H1 (cell line): ENCODE measurements around the gene OR52E8. TPM values are rescaled to one million over a fixed set of nuclear protein-coding genes. Genes with fewer than 3 reads are reported as not detected.

ENCODE experiments used
- BRCA1 ChIP-seq: IDR thresholded peaks from 2 replicates; pipeline ENCODE4 v1.6.1; 2012; ENCODE audit warnings: low read depth, low read length, improper control_type of control experiment
- CEBPB ChIP-seq: IDR thresholded peaks from 2 replicates; pipeline ENCODE4 v1.6.1; 2012; ENCODE audit warnings: low read depth, low read length
- CHD7 ChIP-seq: fragments of 300-600 bp; sonication (generic); IDR thresholded peaks from 2 replicates; pipeline ENCODE4 v1.7.1; 2012; ENCODE audit warnings: low read length, moderate library complexity, mild to moderate bottlenecking, inconsistent platforms; ENCODE audit not compliant: insufficient replicate concordance
- E2F6 ChIP-seq: IDR thresholded peaks from 2 replicates; pipeline ENCODE4 v1.6.1; 2012; ENCODE audit warnings: inconsistent platforms
- HDAC6 ChIP-seq: IDR thresholded peaks from one replicate; pipeline ENCODE4 v1.7.1; 2012; ENCODE audit warnings: low read depth, mild to moderate bottlenecking, inconsistent platforms, low read length, moderate library complexity
- KDM1A ChIP-seq: fragments of 200-600, 300-600 bp; sonication (generic); IDR thresholded peaks from 2 replicates; pipeline ENCODE4 v1.7.1; 2016; ENCODE audit warnings: mild to moderate bottlenecking, low read length, borderline replicate concordance
- RAD21 ChIP-seq, 2 experiments: IDR thresholded peaks in 1 of 2; conservative IDR thresholded peaks in 1 of 2; 2 replicates each; pipeline ENCODE4 v1.6.1; 2011; ENCODE audit warnings: low read depth in 2 of 2, low read length in 2 of 2, improper control_type of control experiment in 1 of 2, inconsistent platforms in 1 of 2, mild to moderate bottlenecking in 1 of 2, moderate library complexity in 1 of 2
- RBBP5 ChIP-seq: IDR thresholded peaks from 2 replicates; pipeline ENCODE4 v1.7.1; 2012; ENCODE audit warnings: low read depth, mild to moderate bottlenecking, inconsistent platforms, low read length, moderate library complexity, borderline replicate concordance
- SP1 ChIP-seq: IDR thresholded peaks from 2 replicates; pipeline ENCODE4 v1.6.1; 2011; ENCODE audit warnings: low read depth, low read length
- SP4 ChIP-seq: IDR thresholded peaks from 2 replicates; pipeline ENCODE4 v1.6.1; 2012; ENCODE audit warnings: low read length, inconsistent platforms
- TCF12 ChIP-seq: IDR thresholded peaks from 2 replicates; pipeline ENCODE4 v1.6.1; 2011; ENCODE audit warnings: low read depth, mild to moderate bottlenecking, low read length
- polyA plus RNA-seq, 7 experiments: library from polyadenylated mRNA; depleted of rRNA in 3 of 7; stranded (reverse) in 5 of 7; unstranded in 2 of 7; fragments of >200 nt in 5 of 7; fragments of 200-250 nt in 2 of 7; gene quantifications; 1 replicate in 5 of 7; 2 replicates in 1 of 7; 4 replicates in 1 of 7; pipeline versions ENCODE4 v1.2.1 to v1.2.3, GENCODE V29; 2011 to 2013; ENCODE audit warnings: missing spikeins in 2 of 7, mixed read lengths in 2 of 7
- total RNA-seq: library from RNA; stranded (reverse); fragmentation: NEBNext Ultra II Directional; extraction: Animal tissue kit (Norgen Biotek cat#: 25700); gene quantifications from 2 replicates; pipeline ENCODE4 v1.2.1, GENCODE V29; 2021

Gene OR52E8
- total and polyA plus RNA-seq, 2 of the 8 experiments (the other 6 are each of a cell fraction or from before 2014, with no cell fraction given) = not detected

- no peak for TF ChIP-seq CHD7
- TF ChIP-seq CEBPB = no peak
- TF ChIP-seq BRCA1 = no peak
- no peak for TF ChIP-seq RBBP5
- no peak for TF ChIP-seq HDAC6
- no peak for TF ChIP-seq E2F6
- no peak for TF ChIP-seq SP4
- TF ChIP-seq KDM1A = no peak
- TF ChIP-seq SP1 = no peak
- no peak for TF ChIP-seq TCF12
- no peak for TF ChIP-seq RAD21 (IDR thresholded peaks at IDR 0.05 in 1 of 2, conservative IDR thresholded peaks at IDR 0.05 in 1 of 2; ENCODE audit: low read depth in 2 of 2, low read length in 2 of 2)
Observed at GRCh38 chr11:5818245-5818886, 39.1 kb downstream of the OR52E8 start (continued).
